GM18520 (cell line): Measurements from ENCODE around the gene COA3.
A peak's percentile ranks its signal among the peaks of the same experiment; 100 is the strongest.

Experiments used
- ATAC-seq: cut with Tn5 transposase; IDR thresholded peaks from one replicate; pipeline ENCODE4 v1.9.1; 2021; ENCODE audit not compliant: unreplicated experiment

COA3 gene, protein sequence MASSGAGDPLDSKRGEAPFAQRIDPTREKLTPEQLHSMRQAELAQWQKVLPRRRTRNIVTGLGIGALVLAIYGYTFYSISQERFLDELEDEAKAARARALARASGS

GRCh38 chr17:42798383-42799380, at the start of gene COA3, which contains the start of gene CNTD1:
TSS of gene COA3 (minus strand) at chr17:42798704. CDS start at chr17:42798681, 23 bp downstream.
TSS of gene CNTD1 (plus strand) at chr17:42798861. CDS start at chr17:42799068, 207 bp downstream.
- no peak for ATAC-seq

DNA sequence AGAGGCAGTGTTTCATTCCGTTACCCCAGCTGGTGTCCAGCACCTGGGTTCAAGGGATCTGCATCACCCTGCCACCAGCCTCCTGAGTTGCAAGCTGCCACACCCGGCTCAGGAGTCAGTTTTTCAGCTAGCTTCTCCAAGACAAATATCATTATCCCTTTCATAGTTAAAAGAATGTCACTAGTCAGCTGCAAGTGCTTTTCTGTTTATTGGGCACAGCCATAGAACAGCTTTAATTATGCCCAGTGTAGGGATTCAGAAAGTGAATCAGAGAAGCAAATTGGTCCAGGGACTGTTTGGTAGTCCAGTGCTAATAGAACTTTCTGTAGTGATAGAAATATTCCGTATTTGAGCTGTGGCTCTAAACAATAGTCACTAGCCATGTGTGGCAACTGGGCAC, 49.6 kb upstream of the COA3 start:
- no peak for ATAC-seq

- ATAC-seq = no peak
Observed at GRCh38 chr17:42846594-42847280, 48.2 kb upstream of the COA3 start.

DNA sequence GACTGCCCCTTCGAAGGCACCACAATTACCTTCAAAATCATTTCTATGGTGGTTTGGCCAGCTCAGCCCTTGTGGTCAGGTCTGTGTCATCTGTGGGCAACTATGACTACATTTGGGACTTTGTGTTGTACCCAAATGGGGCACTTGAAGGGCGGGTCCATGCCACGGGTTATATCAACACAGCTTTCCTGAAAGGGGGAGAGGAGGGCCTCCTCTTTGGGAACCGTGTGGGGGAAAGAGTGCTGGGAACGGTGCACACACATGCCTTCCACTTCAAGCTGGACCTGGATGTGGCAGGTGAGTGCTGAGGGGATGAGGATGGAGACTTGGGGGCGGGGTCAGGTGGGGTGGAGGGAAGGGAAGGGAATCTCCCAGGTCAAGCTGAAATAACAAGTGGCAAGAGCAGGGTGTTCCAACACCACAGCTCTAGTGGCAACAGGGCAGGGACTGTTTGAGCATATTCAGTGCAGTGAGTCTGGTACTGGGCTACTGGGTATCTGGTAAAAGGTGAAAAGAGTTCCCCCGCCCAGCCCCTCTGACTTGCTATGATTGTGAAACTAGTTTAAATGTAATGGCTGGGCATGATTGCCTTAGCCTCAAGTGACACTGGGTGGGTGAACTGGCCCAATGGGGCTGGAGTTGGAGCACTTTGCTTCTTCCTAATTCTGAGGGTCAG, 47.6 kb upstream of the COA3 start:
- peak; percentile 36 for ATAC-seq

DNA sequence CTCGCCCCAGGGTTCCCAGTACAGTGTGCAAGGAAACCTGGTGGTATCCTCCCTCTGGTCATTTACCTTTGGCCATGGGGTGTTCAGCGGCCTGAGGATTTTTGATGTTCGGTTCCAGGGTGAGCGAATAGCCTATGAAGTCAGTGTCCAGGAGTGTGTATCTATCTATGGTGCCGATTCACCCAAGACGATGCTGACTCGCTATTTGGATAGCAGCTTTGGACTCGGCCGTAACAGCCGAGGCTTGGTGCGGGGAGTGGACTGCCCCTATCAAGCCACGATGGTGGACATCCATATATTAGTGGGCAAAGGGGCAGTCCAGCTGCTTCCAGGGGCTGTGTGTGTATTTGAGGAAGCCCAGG, 47.0 kb upstream of the COA3 start:
- ATAC-seq = no peak

DNA sequence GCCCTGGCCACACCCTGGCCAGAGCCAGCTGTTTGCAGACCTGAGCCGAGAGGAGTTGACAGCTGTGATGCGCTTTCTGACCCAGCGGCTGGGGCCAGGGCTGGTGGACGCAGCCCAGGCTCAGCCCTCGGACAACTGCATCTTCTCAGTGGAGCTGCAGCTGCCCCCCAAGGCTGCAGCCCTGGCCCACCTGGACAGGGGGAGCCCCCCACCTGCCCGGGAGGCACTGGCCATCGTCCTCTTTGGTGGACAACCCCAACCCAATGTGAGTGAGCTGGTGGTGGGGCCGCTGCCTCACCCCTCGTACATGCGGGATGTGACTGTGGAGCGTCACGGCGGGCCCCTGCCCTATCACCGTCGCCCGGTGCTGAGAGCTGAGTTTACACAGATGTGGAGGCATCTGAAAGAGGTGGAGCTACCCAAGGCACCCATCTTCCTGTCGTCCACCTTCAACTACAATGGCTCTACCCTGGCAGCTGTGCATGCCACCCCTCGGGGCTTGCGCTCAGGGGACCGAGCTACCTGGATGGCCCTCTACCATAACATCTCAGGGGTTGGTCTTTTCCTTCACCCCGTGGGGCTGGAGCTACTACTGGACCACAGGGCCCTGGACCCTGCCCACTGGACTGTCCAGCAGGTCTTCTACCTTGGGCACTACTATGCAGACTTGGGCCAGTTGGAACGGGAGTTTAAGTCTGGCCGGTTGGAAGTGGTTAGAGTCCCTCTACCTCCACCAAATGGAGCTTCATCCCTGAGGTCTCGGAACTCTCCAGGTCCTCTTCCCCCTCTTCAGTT, 46.5 kb upstream of the COA3 start:
- ATAC-seq = no peak

DNA sequence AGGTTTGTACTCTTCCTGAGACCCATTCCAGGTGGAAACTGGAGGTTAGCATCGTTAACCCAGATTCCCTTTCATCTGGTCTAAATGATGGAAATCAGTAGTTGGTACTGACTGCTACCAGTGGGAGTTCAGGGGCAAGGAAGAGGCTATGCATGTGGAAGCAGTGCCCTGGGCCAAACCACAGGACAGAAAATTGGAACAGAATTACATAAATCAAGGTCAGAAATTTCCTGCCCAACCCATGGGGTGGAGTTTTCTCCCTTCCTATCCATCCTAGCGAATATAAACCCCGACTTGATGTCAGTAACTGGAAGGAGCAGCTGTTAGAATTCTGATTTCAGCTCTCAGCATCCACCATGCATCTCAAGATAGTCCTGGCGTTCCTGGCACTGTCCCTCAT, 45.8 kb upstream of the COA3 start, which contains the start of gene AOC2:
Gene AOC2 (plus strand): TSS at position 310 of the 400 bp plus-strand sequence. CDS start 47 bp downstream, at position 357.
- no peak for ATAC-seq

DNA sequence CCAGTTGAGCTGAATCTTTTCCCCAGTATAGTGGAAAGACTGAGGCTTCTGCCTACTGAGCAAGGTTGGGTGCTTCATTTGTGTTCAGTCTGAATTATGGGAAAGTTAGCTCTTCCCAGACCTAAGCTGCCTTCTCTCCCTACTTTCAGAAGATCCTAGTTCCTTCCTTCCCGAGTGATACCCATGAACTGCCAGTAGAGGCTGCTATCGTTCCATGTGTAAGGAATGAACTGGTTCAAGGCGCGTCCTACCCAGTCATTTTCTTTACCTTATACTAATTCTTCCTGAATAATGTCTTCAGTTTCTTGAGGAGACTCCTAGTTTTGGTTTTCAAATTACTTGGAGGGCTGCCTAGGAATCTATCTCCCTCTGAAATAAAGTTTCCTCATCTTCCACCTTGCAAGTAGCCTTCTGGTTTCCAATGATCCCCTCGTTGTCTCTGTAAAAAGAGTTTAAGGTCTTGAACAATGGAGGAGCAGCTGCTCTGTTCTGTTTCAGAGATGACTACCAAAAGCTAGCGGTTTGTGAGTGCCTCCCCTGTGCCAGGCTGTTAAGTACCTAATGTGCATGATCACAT, 44.9 kb upstream of the COA3 start:
- ATAC-seq = no peak

DNA sequence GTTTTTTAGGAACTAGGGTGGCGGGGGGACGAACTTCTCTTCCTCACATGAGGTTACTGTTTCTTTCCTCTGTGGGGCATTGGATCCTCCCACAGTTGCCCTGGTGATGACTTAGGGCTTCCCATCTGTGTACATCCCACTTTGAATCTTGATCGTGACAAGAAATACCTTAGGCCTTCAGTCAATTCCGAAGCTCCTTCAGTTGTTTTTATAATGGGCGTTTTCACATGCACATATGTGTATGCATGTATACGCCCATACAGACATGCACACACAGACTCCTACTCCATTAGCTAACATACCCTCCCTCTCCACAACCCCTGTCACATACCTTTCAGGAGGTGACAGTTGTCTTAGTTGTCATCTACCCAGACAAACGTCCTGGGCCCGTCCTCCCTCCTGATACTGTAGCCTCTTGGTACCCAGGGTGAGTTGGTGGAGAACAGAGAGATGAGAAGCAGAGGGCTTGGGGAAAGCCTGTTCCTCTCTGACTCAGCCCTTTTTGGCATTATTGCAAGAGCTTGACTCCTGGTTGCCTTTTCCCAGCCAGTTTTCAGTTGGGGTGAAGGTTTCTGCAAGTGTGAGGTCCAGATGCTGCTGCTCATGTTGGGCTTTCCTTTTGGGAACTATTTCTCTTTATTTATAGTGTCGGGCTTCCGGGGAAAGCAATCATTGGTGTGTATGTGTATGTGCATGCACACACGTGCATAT, 43.6 kb upstream of the COA3 start:
- no peak for ATAC-seq

- no peak for ATAC-seq
Observed at GRCh38 chr17:42835732-42836131, 37.2 kb upstream of the COA3 start.

- ATAC-seq = no peak
Observed at GRCh38 chr17:42833767-42834422, 35.4 kb upstream of the COA3 start.

GRCh38 chr17:42832934-42833766, 34.6 kb upstream of the COA3 start, which contains the start of gene PSME3:
TSS of gene PSME3 (plus strand) at chr17:42833397. CDS start at chr17:42833632, 235 bp downstream.
- ATAC-seq = peak; percentile 87

DNA sequence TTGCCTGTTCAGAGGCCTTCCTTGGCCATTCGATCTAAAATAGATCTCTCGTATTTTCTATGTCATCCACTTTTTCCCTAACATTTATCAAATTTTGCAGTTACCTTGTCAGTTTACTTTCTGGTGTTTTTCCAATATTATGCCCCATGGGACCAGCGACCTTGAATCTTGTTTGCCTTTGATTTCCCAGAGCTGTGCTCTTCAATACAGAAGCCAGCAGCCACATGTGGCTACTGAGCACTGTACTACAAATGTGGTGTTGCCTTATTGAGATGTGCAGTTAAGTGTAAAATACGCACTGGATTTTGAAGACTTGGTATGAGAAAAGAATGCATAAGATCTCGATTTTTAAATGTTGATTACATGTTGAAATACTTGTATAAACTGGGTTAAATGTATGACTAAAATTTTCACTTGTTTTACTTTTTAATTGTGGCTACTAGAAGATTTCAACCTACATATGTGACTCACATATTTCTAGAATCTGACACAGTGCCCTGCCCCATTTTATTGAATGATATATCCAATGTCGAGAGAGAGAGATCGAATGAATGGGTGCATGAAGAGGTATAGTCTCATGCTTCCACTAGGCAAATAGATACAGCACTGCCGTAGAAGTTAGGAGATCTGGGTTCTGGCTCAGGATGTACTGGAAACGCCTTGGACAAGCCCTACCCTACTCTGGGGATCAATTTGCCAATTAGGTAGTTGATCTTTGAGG, 33.9 kb upstream of the COA3 start:
- ATAC-seq = no peak

GRCh38 chr17:42830971-42831370, 32.5 kb upstream of the COA3 start:
- ATAC-seq = no peak

DNA sequence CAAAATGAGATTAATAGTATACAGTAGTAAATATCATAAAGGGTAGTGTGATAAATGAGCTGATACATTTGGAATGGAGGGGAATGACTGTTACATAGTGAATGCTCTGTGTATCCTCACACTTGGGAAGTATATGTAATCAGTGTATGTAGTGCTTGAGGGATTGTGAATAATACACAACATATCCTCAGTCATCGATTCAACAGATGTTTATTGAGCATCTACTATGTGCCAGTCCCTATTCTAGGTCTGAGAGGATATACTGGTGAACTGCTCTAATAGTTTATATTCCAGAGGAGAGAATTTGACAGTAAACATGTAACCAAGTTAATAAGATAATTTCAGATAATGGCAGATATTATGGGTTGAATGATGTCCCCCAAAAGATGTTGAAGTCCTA, 29.0 kb upstream of the COA3 start:
- ATAC-seq = no peak

GRCh38 chr17:42821176-42821575, 22.7 kb upstream of the COA3 start:
- ATAC-seq = no peak

- no peak for ATAC-seq
Observed at GRCh38 chr17:42819939-42820535, 21.5 kb upstream of the COA3 start.
